ENCODE results near the gene DIP2C. TPM values are rescaled to one million over a fixed set of nuclear protein-coding genes. Genes with fewer than 3 reads are reported as not detected.

DIP2C gene
- total and polyA plus RNA-seq, 2 donors (not counting 1 experiment from before 2014, with no cell fraction given), result 1.3 to 1.9 TPM

- Histone ChIP-seq H3K9me3 (ENCODE audit: control extremely low read depth in 1 of 3, control insufficient read depth in 2 of 3, insufficient read depth in 1 of 3, low read length in 2 of 3) (peaks cover 0 to 11% (median 4%) of the 10 kb centered on the region in 3 donors), H3K36me3 (replicated peaks in 1 of 2; ENCODE audit: control extremely low read depth in 1 of 2, control insufficient read depth in 1 of 2, extremely low read depth in 1 of 2, insufficient read depth in 2 of 2, low read length in 1 of 2) (no peaks in the 10 kb centered on the region), H4K20me1 (ENCODE audit: control insufficient read depth, insufficient read depth, low read length, poor library complexity, severe bottlenecking) (no peaks in the 10 kb centered on the region), H3K79me2 (ENCODE audit: control insufficient read depth, insufficient read depth, low read length) (no peaks in the 10 kb centered on the region), H3K4me1 (ENCODE audit: control insufficient read depth in 2 of 2, insufficient read depth in 2 of 2, low read length in 2 of 2) (no peaks in the 10 kb centered on the region), H3K27me3 (replicated peaks in 1 of 4; ENCODE audit: control extremely low read depth in 1 of 4, control insufficient read depth in 3 of 4, insufficient read depth in 4 of 4, low read length in 3 of 4) (peaks cover 0 to 8% (median 0%) of the 10 kb centered on the region in 4 experiments), H3K4me2 (replicated peaks; ENCODE audit: low read depth, low read length, poor library complexity, severe bottlenecking) (no peak overlapping the region), H3K4me3 (ENCODE audit: control extremely low read depth in 1 of 5, extremely low read depth in 1 of 5, insufficient read depth in 1 of 5, low read depth in 2 of 5, low read length in 4 of 5) (no peak overlapping the region), H3K9ac (ENCODE audit: low read length) (no peak overlapping the region), H2AFZ (ENCODE audit: insufficient read depth, low read depth, low read length, poor library complexity, severe bottlenecking) (no peak overlapping the region), H3K27ac (ENCODE audit: low read length in 2 of 2) (no peak overlapping the region)
- Mint-ChIP-seq H3K27me3 (peaks cover 7% of the 10 kb centered on the region), H3K4me1 (no peaks in the 10 kb centered on the region), H3K9me3 (ENCODE audit: insufficient read depth) (no peaks in the 10 kb centered on the region), H3K27ac (peak overlapping the region; percentile 32), H3K4me3 (no peak overlapping the region)
- ChIA-PET POLR2A (no interaction called here), CTCF (no interaction called here)
- ATAC-seq (ENCODE audit: low read depth), result no peak
- DNase-seq, result no peak
- intact Hi-C loops (cut with micrococcal nuclease), result no loop called here
- WGBS (ENCODE audit: insufficient coverage), result 94% methylated on average over 64 of the region's 64 CpGs
- TF ChIP-seq CTCF (IDR thresholded peaks at IDR 0.05), result no peak
- TF ChIP-seq EZH2 (IDR thresholded peaks at IDR 0.05; ENCODE audit: borderline replicate concordance, insufficient read depth, low read depth, low read length, poor library complexity, severe bottlenecking), result no peak
Observed at GRCh38 chr10:639751-640672, 49.5 kb downstream of the DIP2C start.
